ENCODE results near the gene EHBP1. TPM values are rescaled to one million over a fixed set of nuclear protein-coding genes. Genes with fewer than 3 reads are reported as not detected.

Gene EHBP1
- total RNA-seq, 1 donor from 2014 or later: 46.5 TPM

DNA sequence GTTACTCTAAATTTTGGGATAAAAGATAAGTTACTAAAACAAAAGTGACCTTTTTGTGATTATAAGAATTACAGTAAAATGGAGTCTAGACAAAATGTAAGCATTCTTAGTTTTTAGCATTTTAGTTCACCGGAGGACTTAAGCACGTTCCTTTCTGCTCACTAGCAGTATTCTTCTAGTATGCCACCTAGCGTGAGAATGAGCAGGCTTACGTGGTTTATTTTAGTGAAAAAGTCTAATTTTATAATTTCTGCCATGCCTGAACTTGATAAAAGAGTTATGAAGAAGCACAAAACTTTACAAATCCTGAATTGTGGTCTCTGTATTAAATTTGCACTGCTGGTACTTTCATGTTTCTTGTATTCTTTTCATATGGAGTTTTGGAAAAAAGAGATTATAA is 332.5 kb downstream of the EHBP1 start:
- Mint-ChIP-seq H3K27me3 (ENCODE audit: unreplicated experiment) (no peaks in the 10 kb centered on the region), H3K36me3 (ENCODE audit: unreplicated experiment) (peaks cover 5% of the 10 kb centered on the region), H3K9me3 (ENCODE audit: unreplicated experiment) (no peaks in the 10 kb centered on the region), H3K27ac (ENCODE audit: unreplicated experiment) (no peak overlapping the region), H3K4me1 (ENCODE audit: unreplicated experiment) (peaks cover 2% of the 10 kb centered on the region), H3K4me3 (ENCODE audit: unreplicated experiment) (no peak overlapping the region)
- TF ChIP-seq, protein P1, sequence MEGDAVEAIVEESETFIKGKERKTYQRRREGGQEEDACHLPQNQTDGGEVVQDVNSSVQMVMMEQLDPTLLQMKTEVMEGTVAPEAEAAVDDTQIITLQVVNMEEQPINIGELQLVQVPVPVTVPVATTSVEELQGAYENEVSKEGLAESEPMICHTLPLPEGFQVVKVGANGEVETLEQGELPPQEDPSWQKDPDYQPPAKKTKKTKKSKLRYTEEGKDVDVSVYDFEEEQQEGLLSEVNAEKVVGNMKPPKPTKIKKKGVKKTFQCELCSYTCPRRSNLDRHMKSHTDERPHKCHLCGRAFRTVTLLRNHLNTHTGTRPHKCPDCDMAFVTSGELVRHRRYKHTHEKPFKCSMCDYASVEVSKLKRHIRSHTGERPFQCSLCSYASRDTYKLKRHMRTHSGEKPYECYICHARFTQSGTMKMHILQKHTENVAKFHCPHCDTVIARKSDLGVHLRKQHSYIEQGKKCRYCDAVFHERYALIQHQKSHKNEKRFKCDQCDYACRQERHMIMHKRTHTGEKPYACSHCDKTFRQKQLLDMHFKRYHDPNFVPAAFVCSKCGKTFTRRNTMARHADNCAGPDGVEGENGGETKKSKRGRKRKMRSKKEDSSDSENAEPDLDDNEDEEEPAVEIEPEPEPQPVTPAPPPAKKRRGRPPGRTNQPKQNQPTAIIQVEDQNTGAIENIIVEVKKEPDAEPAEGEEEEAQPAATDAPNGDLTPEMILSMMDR (IDR thresholded peaks at IDR 0.05): no peak
- DNase-seq (ENCODE audit: extremely low spot score, unreplicated experiment): no peak

- Mint-ChIP-seq H3K9me3 (ENCODE audit: unreplicated experiment) (no peaks in the 10 kb centered on the region), H3K36me3 (ENCODE audit: unreplicated experiment) (peaks cover 14% of the 10 kb centered on the region), H3K27ac (ENCODE audit: unreplicated experiment) (no peak overlapping the region), H3K4me3 (ENCODE audit: unreplicated experiment) (no peak overlapping the region), H3K27me3 (ENCODE audit: unreplicated experiment) (peaks cover 13% of the 10 kb centered on the region), H3K4me1 (ENCODE audit: unreplicated experiment) (no peaks in the 10 kb centered on the region)
- no peak for DNase-seq (ENCODE audit: extremely low spot score, unreplicated experiment)
- TF ChIP-seq, protein P1 (IDR thresholded peaks at IDR 0.05): no peak
Measured at GRCh38 chr2:63040586-63040985, 335.1 kb downstream of the EHBP1 start.

DNA sequence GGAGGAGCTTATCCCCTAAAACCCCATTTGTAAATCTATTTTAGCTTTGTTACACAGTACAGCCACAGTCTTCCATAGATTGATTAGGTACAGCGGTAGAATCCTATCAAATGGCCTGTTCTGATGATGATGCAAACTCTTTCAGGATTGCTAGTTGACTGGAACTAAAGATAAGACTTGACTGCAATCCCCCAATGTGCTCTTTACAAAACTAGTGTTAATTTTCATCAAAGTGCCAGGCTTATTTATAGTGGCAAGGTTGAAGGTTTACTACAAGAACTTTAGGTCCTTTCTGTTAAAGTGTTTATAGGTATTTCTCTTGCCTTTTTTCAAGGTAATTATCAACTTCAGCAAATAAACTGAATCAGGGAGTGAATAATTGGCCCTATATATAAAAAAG is 336.1 kb downstream of the EHBP1 start:
- TF ChIP-seq, protein P1 (IDR thresholded peaks at IDR 0.05): no peak
- no peak overlapping the region for H3K27ac Mint-ChIP-seq (ENCODE audit: unreplicated experiment)
- DNase-seq (ENCODE audit: extremely low spot score, unreplicated experiment): no peak
- H3K4me1 Mint-ChIP-seq (ENCODE audit: unreplicated experiment): no peaks in the 10 kb centered on the region
- no peaks in the 10 kb centered on the region for H3K9me3 Mint-ChIP-seq (ENCODE audit: unreplicated experiment)
- peaks cover 23% of the 10 kb centered on the region for H3K27me3 Mint-ChIP-seq (ENCODE audit: unreplicated experiment)
- H3K4me3 Mint-ChIP-seq (ENCODE audit: unreplicated experiment): no peak overlapping the region
- H3K36me3 Mint-ChIP-seq (ENCODE audit: unreplicated experiment): peaks cover 24% of the 10 kb centered on the region

- Mint-ChIP-seq H3K36me3 (ENCODE audit: unreplicated experiment) (peaks cover 26% of the 10 kb centered on the region), H3K4me1 (ENCODE audit: unreplicated experiment) (peaks cover 28% of the 10 kb centered on the region)
Measured at GRCh38 chr2:63044362-63045327, 339.1 kb downstream of the EHBP1 start.

GRCh38 chr2:63046552-63046951 is 341.0 kb downstream of the EHBP1 start:
- no peak for DNase-seq (ENCODE audit: extremely low spot score, unreplicated experiment)
- Mint-ChIP-seq H3K27ac (ENCODE audit: unreplicated experiment) (no peak overlapping the region), H3K4me3 (ENCODE audit: unreplicated experiment) (peak overlapping the region; percentile 17), H3K36me3 (ENCODE audit: unreplicated experiment) (peaks cover 24% of the 10 kb centered on the region), H3K4me1 (ENCODE audit: unreplicated experiment) (peaks cover 38% of the 10 kb centered on the region), H3K9me3 (ENCODE audit: unreplicated experiment) (no peaks in the 10 kb centered on the region), H3K27me3 (ENCODE audit: unreplicated experiment) (peaks cover 64% of the 10 kb centered on the region)
- TF ChIP-seq, protein P1 (IDR thresholded peaks at IDR 0.05): no peak

More at GRCh38 chr2:63044362-63045327, 339.1 kb downstream of the EHBP1 start:
- Mint-ChIP-seq H3K27me3 (ENCODE audit: unreplicated experiment) (peaks cover 52% of the 10 kb centered on the region), H3K4me3 (ENCODE audit: unreplicated experiment) (no peak overlapping the region), H3K27ac (ENCODE audit: unreplicated experiment) (no peak overlapping the region), H3K9me3 (ENCODE audit: unreplicated experiment) (no peaks in the 10 kb centered on the region)
- DNase-seq (ENCODE audit: extremely low spot score, unreplicated experiment): no peak
- TF ChIP-seq, protein P1 (IDR thresholded peaks at IDR 0.05): no peak

Data from osteocyte (in vitro differentiated cells).